Body of pancreas (tissue), 4 donors: Measurements from ENCODE around the gene AFDN. TPM values are rescaled to one million over a fixed set of nuclear protein-coding genes. Genes with fewer than 3 reads are reported as not detected.

Experiments
- ATAC-seq: fragments of 150-250 bp; one replicate; pipeline ENCODE4 v1.9.1; 2016
- DNase-seq, 4 donors: peaks; one replicate each; pipeline ENCODE4 v3.0.0-alpha.2; 2019
- H3K27ac ChIP-seq, 4 donors: fragments of 200-600 bp; sonication (generic); 1 replicate in 3 of 4; 2 replicates in 1 of 4; pipeline versions ENCODE4 v1.5.1 to v1.6.1; 2016 to 2019; ENCODE audit warnings: mild to moderate bottlenecking in 1 of 4, mixed read lengths in 1 of 4, moderate library complexity in 1 of 4
- H3K27me3 ChIP-seq, 2 donors: fragments of 200-600 bp; sonication (generic); one replicate each; pipeline ENCODE4 v1.6.0; 2016; ENCODE audit warnings: mild to moderate bottlenecking in 1 of 2
- H3K36me3 ChIP-seq, 2 donors: fragments of 200-600 bp; sonication (generic); replicated peaks in 1 of 2; 2 replicates each; pipeline ENCODE4 v1.5.1; 2016; ENCODE audit warnings: low read depth in 2 of 2; ENCODE audit not compliant: insufficient read depth in 1 of 2
- H3K4me1 ChIP-seq: fragments of 200-600 bp; sonication (generic); one replicate; pipeline ENCODE4 v1.6.0; 2016
- H3K4me3 ChIP-seq, 2 donors: fragments of 200-600 bp; sonication (generic); 1 replicate in 1 of 2; 2 replicates in 1 of 2; pipeline ENCODE4 v1.5.1; 2016 to 2019
- H3K9me3 ChIP-seq, 3 donors: fragments of 200-600 bp; sonication (generic); 1 replicate in 2 of 3; 2 replicates in 1 of 3; pipeline ENCODE4 v1.5.1; 2016
- POLR2A ChIP-seq, 3 donors: fragments of 450-650 bp; IDR thresholded peaks; one replicate each; pipeline ENCODE4 v1.6.1; 2016; ENCODE audit warnings: antibody characterized with exemption in 3 of 3, mild to moderate bottlenecking in 2 of 3
- WGBS, 2 donors: methylation state at CpG; one replicate each; pipeline ENCODE4 v1.1.5; 2017; 5-methylcytosine and 5-hydroxymethylcytosine counted together
- intact Hi-C: fragments of 100-400 bp; cut with DNase I; formaldehyde crosslinking; loops from one replicate; pipeline ENCODE4 v1.15.1; 2023
- total RNA-seq, 2 donors: library from RNA; depleted of rRNA; stranded (reverse); fragments of >200 nt; gene quantifications; one replicate each; pipeline ENCODE4 v1.1.0, GENCODE V29; 2016
- TF ChIP-seq, protein P1 (sequence below), 7 experiments: fragments of 450-650 bp in 4 of 7; fragments of 200-600 bp in 3 of 7; sonication (generic) in 3 of 7; IDR thresholded peaks; one replicate each; pipeline ENCODE4 v1.5.1; 2016 to 2019; ENCODE audit warnings: antibody characterized with exemption in 7 of 7

AFDN gene
- total RNA-seq, 2 donors from 2014 or later: 160 to 195 TPM

DNA sequence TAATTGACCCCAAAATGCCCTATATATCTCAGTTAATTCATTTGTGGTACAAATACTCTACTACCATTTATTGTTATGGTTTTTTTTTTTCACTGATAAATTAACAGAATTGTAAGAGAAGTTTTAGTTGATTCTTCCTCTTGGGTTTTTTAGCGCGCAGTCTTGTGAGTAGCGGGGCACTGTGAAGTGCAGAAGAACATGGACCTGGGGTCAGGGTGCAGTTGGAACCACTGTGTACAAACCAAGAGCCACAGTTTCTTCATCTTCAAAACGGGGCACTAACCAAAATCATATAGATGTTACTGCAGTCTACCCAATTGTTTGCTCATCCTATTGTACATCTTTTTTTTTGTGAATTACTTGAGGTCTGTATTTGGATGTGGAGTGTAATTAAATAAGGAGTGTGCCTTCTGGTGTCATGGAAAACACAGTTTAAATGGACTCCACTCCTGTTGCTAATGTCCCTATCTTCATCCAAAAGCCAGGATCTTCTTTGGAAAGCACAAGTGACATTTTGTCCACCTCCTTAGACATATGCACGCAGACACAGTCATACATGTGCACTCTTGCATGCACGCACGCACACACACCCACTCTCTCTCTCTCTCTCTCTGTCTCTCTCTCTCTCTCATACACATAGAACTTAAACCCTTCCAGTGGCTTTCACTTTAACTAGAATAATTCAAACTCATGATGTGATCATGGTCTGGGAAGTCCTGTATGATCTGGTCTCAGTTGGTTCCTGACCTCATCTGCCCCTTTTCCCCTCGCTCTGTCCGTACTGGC, 51.5 kb downstream of the AFDN start:
- H3K36me3 ChIP-seq: peaks cover 0 to 11% of the 10 kb centered on the region in 2 donors
- DNase-seq (no peak), ATAC-seq (no peak)
- WGBS, 2 donors: 87 to 94% methylated on average over 9 of the region's 9 CpGs
- TF ChIP-seq, protein P1, sequence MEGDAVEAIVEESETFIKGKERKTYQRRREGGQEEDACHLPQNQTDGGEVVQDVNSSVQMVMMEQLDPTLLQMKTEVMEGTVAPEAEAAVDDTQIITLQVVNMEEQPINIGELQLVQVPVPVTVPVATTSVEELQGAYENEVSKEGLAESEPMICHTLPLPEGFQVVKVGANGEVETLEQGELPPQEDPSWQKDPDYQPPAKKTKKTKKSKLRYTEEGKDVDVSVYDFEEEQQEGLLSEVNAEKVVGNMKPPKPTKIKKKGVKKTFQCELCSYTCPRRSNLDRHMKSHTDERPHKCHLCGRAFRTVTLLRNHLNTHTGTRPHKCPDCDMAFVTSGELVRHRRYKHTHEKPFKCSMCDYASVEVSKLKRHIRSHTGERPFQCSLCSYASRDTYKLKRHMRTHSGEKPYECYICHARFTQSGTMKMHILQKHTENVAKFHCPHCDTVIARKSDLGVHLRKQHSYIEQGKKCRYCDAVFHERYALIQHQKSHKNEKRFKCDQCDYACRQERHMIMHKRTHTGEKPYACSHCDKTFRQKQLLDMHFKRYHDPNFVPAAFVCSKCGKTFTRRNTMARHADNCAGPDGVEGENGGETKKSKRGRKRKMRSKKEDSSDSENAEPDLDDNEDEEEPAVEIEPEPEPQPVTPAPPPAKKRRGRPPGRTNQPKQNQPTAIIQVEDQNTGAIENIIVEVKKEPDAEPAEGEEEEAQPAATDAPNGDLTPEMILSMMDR (IDR thresholded peaks at IDR 0.05): no peak
- TF ChIP-seq POLR2A (IDR thresholded peaks at IDR 0.05): no peak
- H3K27ac ChIP-seq: no peak overlapping the region
- H3K4me1 ChIP-seq: peaks cover 16% of the 10 kb centered on the region
- no peaks in the 10 kb centered on the region for H3K27me3 ChIP-seq
- intact Hi-C loops: no loop called here
- H3K4me3 ChIP-seq: no peak overlapping the region
- H3K9me3 ChIP-seq: no peaks in the 10 kb centered on the region

DNA sequence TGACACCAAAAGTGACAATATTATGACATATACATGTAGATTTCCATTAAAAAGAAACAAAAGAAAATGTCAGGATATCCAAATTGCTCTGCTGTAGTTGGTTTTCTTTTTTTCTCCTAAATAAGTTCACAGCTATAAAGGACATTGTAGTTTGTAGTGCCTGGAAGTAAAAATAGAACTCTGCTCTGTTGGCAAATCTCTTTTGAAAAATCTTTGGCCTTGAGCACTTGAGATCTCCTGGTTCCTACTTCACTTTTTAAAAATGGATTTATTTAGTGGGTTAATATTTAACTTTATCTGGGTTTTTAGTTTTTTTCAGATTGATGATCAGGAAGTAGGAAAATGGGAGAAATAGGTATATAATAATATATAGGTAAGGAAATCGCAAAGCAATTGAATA, 52.9 kb downstream of the AFDN start:
- DNase-seq (no peak), ATAC-seq (no peak)
- Histone ChIP-seq H3K36me3 (peaks cover 0 to 9% of the 10 kb centered on the region in 2 donors), H3K9me3 (no peaks in the 10 kb centered on the region), H3K4me1 (peaks cover 16% of the 10 kb centered on the region), H3K4me3 (no peak overlapping the region), H3K27ac (no peak overlapping the region), H3K27me3 (no peaks in the 10 kb centered on the region)
- TF ChIP-seq, protein P1 (IDR thresholded peaks at IDR 0.05): no peak
- TF ChIP-seq POLR2A (IDR thresholded peaks at IDR 0.05): no peak
- intact Hi-C loops: no loop called here
- 79 to 90% methylated on average over 1 of the region's 1 CpG for whole genome bisulfite sequencing, 2 donors

DNA sequence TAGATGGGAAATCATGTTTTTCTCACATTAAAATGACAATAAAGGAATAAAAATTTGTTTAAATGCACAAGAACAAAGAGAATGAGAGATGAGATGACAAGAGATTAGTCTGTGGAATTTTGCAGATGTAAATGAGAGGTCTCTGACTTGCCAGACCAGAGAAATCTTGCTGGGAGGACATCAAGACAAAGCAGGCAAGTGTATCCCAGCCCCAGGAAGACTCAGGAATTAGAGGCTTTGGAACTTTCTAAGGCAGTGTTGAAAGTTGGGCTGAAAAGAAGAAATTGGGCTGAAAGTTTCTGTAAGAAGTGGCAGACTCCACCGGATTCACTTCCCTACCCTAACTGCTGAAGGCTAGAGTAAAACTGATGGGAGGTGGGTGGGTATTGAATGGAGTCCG, 54.6 kb downstream of the AFDN start:
- WGBS, 2 donors: 81 to 96% methylated on average over 2 of the region's 2 CpGs
- Histone ChIP-seq H3K9me3 (no peaks in the 10 kb centered on the region), H3K4me1 (peaks cover 16% of the 10 kb centered on the region), H3K4me3 (no peak overlapping the region), H3K27me3 (no peaks in the 10 kb centered on the region), H3K36me3 (peaks cover 0 to 3% of the 10 kb centered on the region in 2 donors), H3K27ac (no peak overlapping the region)
- no peak for DNase-seq
- ATAC-seq: no peak
- TF ChIP-seq, protein P1 (IDR thresholded peaks at IDR 0.05): no peak
- no peak for TF ChIP-seq POLR2A (IDR thresholded peaks at IDR 0.05)
- intact Hi-C loops: no loop called here

DNA sequence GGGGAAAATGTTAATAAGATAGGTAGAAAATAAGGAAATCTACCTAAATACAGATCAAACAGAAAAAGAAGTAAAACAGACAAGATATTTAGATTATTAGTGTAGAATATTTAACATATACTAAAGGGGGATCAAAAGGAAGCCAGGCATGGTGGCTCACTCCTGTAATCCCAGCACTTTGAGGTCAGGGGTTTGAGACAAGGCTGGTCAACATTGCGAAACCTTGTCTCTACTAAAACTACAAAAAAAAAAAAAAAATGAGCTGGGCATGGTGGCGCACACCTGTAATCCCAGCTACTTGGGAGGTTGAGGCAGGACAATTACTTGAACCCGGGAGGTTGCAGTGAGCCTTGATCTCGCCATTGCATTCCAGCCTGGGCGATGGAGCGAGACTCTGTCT, 55.5 kb downstream of the AFDN start:
- Histone ChIP-seq H3K4me3 (no peak overlapping the region), H3K4me1 (peaks cover 16% of the 10 kb centered on the region), H3K27ac (no peak overlapping the region), H3K36me3 (peaks cover 0 to 3% of the 10 kb centered on the region in 2 donors), H3K27me3 (no peaks in the 10 kb centered on the region), H3K9me3 (no peaks in the 10 kb centered on the region)
- 97 to 98% methylated on average over 6 of the region's 6 CpGs for WGBS, 2 donors
- intact Hi-C loops: no loop called here
- TF ChIP-seq, protein P1 (IDR thresholded peaks at IDR 0.05): no peak
- DNase-seq (no peak), ATAC-seq (no peak)

DNA sequence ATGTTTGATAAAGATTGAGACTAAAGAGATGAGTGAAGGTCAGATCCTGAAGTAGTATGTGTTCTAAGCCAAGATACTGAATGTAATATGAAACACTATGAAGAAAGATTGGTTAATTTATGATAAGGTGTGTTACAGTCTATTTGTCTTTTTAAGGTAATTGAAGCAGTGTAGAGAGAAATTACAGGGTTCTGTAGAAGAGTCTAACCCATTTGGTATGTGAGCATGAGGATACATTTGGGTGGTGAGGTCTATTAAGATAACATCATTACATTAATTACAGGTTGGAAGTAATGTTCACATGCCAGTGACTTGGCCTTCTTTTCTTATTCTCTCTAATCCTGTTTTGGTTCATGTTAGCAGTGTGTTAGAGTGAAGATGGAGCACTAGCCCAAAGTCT, 61.4 kb downstream of the AFDN start:
- no peak overlapping the region for H3K4me3 ChIP-seq
- ATAC-seq (no peak), DNase-seq (no peak)
- TF ChIP-seq, protein P1 (IDR thresholded peaks at IDR 0.05): no peak
- no peak for TF ChIP-seq POLR2A (IDR thresholded peaks at IDR 0.05)
- no peak overlapping the region for H3K27ac ChIP-seq
- no peaks in the 10 kb centered on the region for H3K4me1 ChIP-seq
- H3K27me3 ChIP-seq: no peaks in the 10 kb centered on the region
- H3K9me3 ChIP-seq: no peaks in the 10 kb centered on the region
- intact Hi-C loops: no loop called here
- H3K36me3 ChIP-seq: peaks cover 0 to 10% of the 10 kb centered on the region in 2 donors
